Activated CD8-positive, alpha-beta memory T cell treated with anti-CD3 and anti-CD28 coated beads, Interleukin-2, amount 10 ng/mL, durations not matched to agents 7 days and 5 days (primary cell): ENCODE data around the gene GOLGA5. TPM values are rescaled to one million over a fixed set of nuclear protein-coding genes. Genes with fewer than 3 reads are reported as not detected.

Experiments
- ATAC-seq: fragments of 150-1000 bp; cut with Tn5 transposase; one replicate; pipeline ENCODE4 v1.10.0; 2021; ENCODE audit warnings: moderate library complexity
- CTCF ChIA-PET: fragments of 350-600 bp; sonication (Branson Sonifier 250); formaldehyde crosslinking; loops from one replicate; lab custom pipeline; 2021; ENCODE audit warnings: antibody characterized with exemption; lab: Charles Lee
- DNase-seq: peaks from one replicate; pipeline ENCODE4 v3.0.0-alpha.2; 2020
- H3K27ac Mint-ChIP-seq: one replicate; pipeline ENCODE4 v1.8.0; 2021; ENCODE audit warnings: mild to moderate bottlenecking, mixed read lengths
- H3K27me3 Mint-ChIP-seq: one replicate; pipeline ENCODE4 v1.8.0; 2021; ENCODE audit warnings: mixed read lengths
- H3K36me3 Mint-ChIP-seq: one replicate; pipeline ENCODE4 v1.8.0; 2021; ENCODE audit warnings: mild to moderate bottlenecking, mixed read lengths
- H3K4me1 Mint-ChIP-seq: one replicate; pipeline ENCODE4 v1.8.0; 2021; ENCODE audit warnings: mixed read lengths
- H3K4me3 Mint-ChIP-seq: one replicate; pipeline ENCODE4 v1.8.0; 2021; ENCODE audit warnings: mild to moderate bottlenecking, moderate library complexity, mixed read lengths
- H3K9me3 Mint-ChIP-seq: one replicate; pipeline ENCODE4 v1.8.0; 2022; ENCODE audit warnings: low read depth, mixed read lengths
- total RNA-seq, 2 experiments: library from RNA; stranded (reverse); gene quantifications; one replicate each; pipeline ENCODE4 v1.2.3, GENCODE V29; 2021

Gene GOLGA5
- total RNA-seq, 2 experiments from 2014 or later: 18.5 to 19.7 TPM

GRCh38 chr14:92786427-92786756 is 7.7 kb upstream of the GOLGA5 start:
- Mint-ChIP-seq H3K27me3 (peaks cover 12% of the 10 kb centered on the region), H3K9me3 (peaks cover 10% of the 10 kb centered on the region), H3K4me3 (no peak overlapping the region), H3K36me3 (peaks cover 10% of the 10 kb centered on the region), H3K27ac (no peak overlapping the region), H3K4me1 (peaks cover 10% of the 10 kb centered on the region)
- ATAC-seq (no peak), DNase-seq (no peak)
- CTCF ChIA-PET: interaction anchor here (4.4 kb wide), 1 partner anchor 73 kb away, joined by 43 read pairs; no protein-coding TSS in a partner anchor

- Mint-ChIP-seq H3K27ac (no peak overlapping the region), H3K9me3 (peaks cover 10% of the 10 kb centered on the region), H3K4me3 (no peak overlapping the region), H3K36me3 (peaks cover 13% of the 10 kb centered on the region), H3K4me1 (peaks cover 10% of the 10 kb centered on the region), H3K27me3 (peaks cover 12% of the 10 kb centered on the region)
- CTCF ChIA-PET: interaction anchor here (0.9 to 2.4 kb wide), 3 partner anchors 11 to 74 kb away, joined by 4 to 6 read pairs (median 5); no protein-coding TSS in a partner anchor
- ATAC-seq (no peak), DNase-seq (no peak)
Observed at GRCh38 chr14:92787554-92787953, 6.6 kb upstream of the GOLGA5 start.

DNA sequence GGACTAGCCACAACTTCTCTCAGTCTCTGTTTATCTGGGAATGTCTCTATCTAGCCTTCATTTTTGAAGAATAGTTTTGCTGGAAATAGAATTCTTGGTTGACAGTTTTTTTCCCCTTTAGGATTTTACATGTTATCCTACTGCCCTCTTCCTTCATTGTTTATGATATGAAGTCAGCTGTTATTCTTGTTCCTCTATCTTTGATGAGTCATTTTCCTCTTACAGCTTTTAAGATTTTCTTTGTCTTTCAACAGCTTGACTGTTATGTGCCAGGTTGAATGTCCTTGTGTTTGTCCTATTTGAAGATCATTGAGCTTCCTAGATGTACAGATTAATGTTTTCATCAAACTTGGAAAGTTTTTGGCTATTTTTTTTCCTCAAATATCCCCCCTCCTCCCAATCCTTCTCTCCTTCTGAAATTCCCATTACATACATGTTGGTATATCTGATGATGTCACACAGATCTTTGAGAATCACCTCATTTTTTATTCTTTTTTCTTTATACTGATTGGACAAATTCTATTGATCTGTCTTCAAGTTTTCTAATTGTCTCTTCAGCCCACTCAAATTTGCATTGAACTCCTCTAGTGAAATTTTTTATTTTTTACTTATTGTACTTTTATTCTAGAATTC is 4.5 kb upstream of the GOLGA5 start:
- Mint-ChIP-seq H3K4me3 (no peak overlapping the region), H3K27me3 (peaks cover 8% of the 10 kb centered on the region)
- CTCF ChIA-PET: interaction anchor here (2.4 kb wide), 1 partner anchor 74 kb away, joined by 6 read pairs; no protein-coding TSS in a partner anchor

GRCh38 chr14:92792885-92793284 is 1.2 kb upstream of the GOLGA5 start:
- ATAC-seq (no peak), DNase-seq (no peak)
- H3K27ac Mint-ChIP-seq: no peak overlapping the region
- H3K4me1 Mint-ChIP-seq: peaks cover 30% of the 10 kb centered on the region
- no peak overlapping the region for H3K4me3 Mint-ChIP-seq
- CTCF ChIA-PET: no interaction called here
- H3K27me3 Mint-ChIP-seq: peaks cover 8% of the 10 kb centered on the region
- peaks cover 26% of the 10 kb centered on the region for H3K36me3 Mint-ChIP-seq
- peaks cover 10% of the 10 kb centered on the region for H3K9me3 Mint-ChIP-seq

More for the DNA sequence above, 4.5 kb upstream of the GOLGA5 start:
- H3K9me3 Mint-ChIP-seq: peaks cover 10% of the 10 kb centered on the region
- H3K36me3 Mint-ChIP-seq: peaks cover 16% of the 10 kb centered on the region
- H3K4me1 Mint-ChIP-seq: peaks cover 16% of the 10 kb centered on the region
- DNase-seq (no peak), ATAC-seq (no peak)
- H3K27ac Mint-ChIP-seq: no peak overlapping the region

- H3K27me3 Mint-ChIP-seq: peaks cover 4% of the 10 kb centered on the region
- H3K36me3 Mint-ChIP-seq: peaks cover 25% of the 10 kb centered on the region
- DNase-seq: peak; percentile 41
- peak overlapping the region; percentile 93 for H3K27ac Mint-ChIP-seq
- H3K4me1 Mint-ChIP-seq: peaks cover 34% of the 10 kb centered on the region
- peak overlapping the region; percentile 97 for H3K4me3 Mint-ChIP-seq
- no peak for ATAC-seq
- CTCF ChIA-PET: interaction anchor here (1.1 kb wide), 1 partner anchor 16 kb away, joined by 3 read pairs; no protein-coding TSS in a partner anchor
- H3K9me3 Mint-ChIP-seq: peaks cover 6% of the 10 kb centered on the region
Observed at GRCh38 chr14:92794547-92794941, 439 bp downstream of the GOLGA5 start.

- peaks cover 3% of the 10 kb centered on the region for H3K27me3 Mint-ChIP-seq
- CTCF ChIA-PET: interaction anchor here (1.0 to 1.4 kb wide), 2 partner anchors 11 to 688 kb away, joined by 3 to 4 read pairs; partner anchors contain the start of gene ATXN3
- H3K9me3 Mint-ChIP-seq: peaks cover 3% of the 10 kb centered on the region
- peaks cover 37% of the 10 kb centered on the region for H3K4me1 Mint-ChIP-seq
- H3K36me3 Mint-ChIP-seq: peaks cover 26% of the 10 kb centered on the region
- peak overlapping the region; percentile 93 for H3K27ac Mint-ChIP-seq
- ATAC-seq: no peak
- DNase-seq: no peak
- peak overlapping the region; percentile 97 for H3K4me3 Mint-ChIP-seq
Observed at GRCh38 chr14:92794961-92795360, 856 bp downstream of the GOLGA5 start.

- Mint-ChIP-seq H3K27me3 (no peaks in the 10 kb centered on the region), H3K4me3 (no peak overlapping the region), H3K27ac (no peak overlapping the region), H3K4me1 (peaks cover 57% of the 10 kb centered on the region), H3K9me3 (no peaks in the 10 kb centered on the region), H3K36me3 (peaks cover 38% of the 10 kb centered on the region)
- ATAC-seq (no peak), DNase-seq (no peak)
- CTCF ChIA-PET: interaction anchor here (0.7 kb wide), 1 partner anchor 338 kb away, joined by 3 read pairs; no protein-coding TSS in a partner anchor
Observed at GRCh38 chr14:92797935-92798653, 4.0 kb downstream of the GOLGA5 start.

DNA sequence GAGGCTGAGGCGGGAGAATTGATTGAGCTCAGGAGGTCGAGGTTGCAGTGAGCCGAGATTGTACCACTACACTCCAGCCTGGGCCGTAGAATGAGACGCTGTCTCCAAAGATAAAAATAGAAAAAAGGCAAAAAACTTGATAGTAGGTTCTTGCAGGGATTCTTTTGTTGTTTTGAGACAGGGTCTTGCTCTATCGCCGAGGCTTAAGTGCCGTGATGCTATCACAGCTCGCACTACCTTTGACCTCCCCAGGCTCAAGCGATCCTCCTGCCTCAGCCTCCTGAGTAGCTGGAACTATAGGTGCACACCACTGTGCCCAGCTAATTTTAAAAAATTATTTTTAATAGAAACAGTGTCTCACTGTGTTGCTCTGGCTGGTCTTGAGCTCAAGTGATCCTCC is 4.7 kb downstream of the GOLGA5 start:
- ATAC-seq (no peak), DNase-seq (no peak)
- CTCF ChIA-PET: interaction anchor here (0.7 to 2.4 kb wide), 2 partner anchors 11 to 339 kb away, joined by 3 to 7 read pairs; no protein-coding TSS in a partner anchor
- H3K4me3 Mint-ChIP-seq: no peak overlapping the region
- H3K36me3 Mint-ChIP-seq: peaks cover 39% of the 10 kb centered on the region
- peaks cover 52% of the 10 kb centered on the region for H3K4me1 Mint-ChIP-seq
- no peaks in the 10 kb centered on the region for H3K27me3 Mint-ChIP-seq
- H3K9me3 Mint-ChIP-seq: no peaks in the 10 kb centered on the region
- no peak overlapping the region for H3K27ac Mint-ChIP-seq

- DNase-seq (no peak), ATAC-seq (no peak)
- no peak overlapping the region for H3K4me3 Mint-ChIP-seq
- no peak overlapping the region for H3K27ac Mint-ChIP-seq
- no peaks in the 10 kb centered on the region for H3K27me3 Mint-ChIP-seq
- no peaks in the 10 kb centered on the region for H3K9me3 Mint-ChIP-seq
- peaks cover 43% of the 10 kb centered on the region for H3K36me3 Mint-ChIP-seq
- H3K4me1 Mint-ChIP-seq: peaks cover 53% of the 10 kb centered on the region
- CTCF ChIA-PET: interaction anchor here (2.4 kb wide), 1 partner anchor 10 kb away, joined by 7 read pairs; no protein-coding TSS in a partner anchor
Observed at GRCh38 chr14:92800012-92800411, 5.9 kb downstream of the GOLGA5 start.

DNA sequence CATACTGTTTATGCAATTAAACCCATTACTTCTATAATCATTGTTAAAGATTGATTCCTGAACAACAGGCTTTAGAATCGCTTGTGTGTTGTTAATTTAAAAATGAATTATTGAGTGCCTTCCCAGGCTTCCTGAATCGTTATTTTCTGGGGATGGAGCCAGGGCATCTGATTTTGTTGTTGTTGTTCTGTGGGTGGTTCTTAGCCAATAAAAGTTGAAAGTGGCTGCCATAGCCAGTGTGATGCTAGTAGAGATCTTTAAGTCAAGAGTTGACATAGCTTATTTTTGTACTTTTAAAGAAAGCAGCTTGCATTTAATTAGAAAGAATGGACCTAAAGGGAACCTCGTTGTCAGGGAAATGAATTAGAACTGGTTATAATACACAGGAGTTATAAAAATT is 6.4 kb downstream of the GOLGA5 start:
- CTCF ChIA-PET: interaction anchor here (2.4 kb wide), 1 partner anchor 10 kb away, joined by 7 read pairs; no protein-coding TSS in a partner anchor
- H3K27me3 Mint-ChIP-seq: no peaks in the 10 kb centered on the region
- no peak for ATAC-seq
- no peak overlapping the region for H3K4me3 Mint-ChIP-seq
- no peak for DNase-seq
- no peaks in the 10 kb centered on the region for H3K9me3 Mint-ChIP-seq
- peaks cover 48% of the 10 kb centered on the region for H3K4me1 Mint-ChIP-seq
- no peak overlapping the region for H3K27ac Mint-ChIP-seq
- H3K36me3 Mint-ChIP-seq: peaks cover 43% of the 10 kb centered on the region

DNA sequence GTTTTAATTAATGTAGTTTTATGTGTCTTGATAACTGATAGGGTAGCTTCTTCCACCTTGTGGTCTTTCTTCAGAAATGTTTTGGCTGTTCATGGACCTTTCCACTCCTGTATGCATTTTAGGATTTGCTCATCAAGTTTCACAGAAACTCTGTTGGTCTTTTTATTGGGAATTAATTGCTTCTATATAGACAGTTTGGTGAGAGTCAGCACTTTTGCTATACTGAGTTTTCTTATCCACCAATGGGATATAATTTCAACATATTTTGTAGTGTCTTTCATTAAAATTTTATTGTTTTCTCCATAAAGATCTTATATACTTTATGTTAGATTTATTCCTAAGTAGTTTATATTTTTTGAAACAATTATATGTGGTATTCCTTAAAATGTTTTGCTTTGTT is 7.8 kb downstream of the GOLGA5 start:
- H3K4me3 Mint-ChIP-seq: no peak overlapping the region

DNA sequence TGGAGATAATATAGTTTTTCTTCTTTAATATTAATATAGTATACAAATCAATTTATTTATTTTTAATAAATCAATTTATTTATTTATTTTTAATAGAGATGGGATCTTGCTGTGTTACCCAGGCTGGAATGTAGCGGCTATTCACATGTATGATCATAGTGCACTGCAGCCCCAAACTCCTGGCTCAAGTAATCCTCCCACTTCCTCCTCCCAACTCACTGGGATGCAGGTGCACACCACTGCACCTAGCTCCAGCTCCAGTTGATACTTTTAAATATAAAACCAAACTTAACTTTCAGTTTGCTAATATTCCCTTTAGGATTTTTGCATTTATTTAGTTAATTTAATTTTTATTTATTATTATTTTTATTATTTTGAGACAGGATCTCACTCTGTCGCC is 8.6 kb downstream of the GOLGA5 start:
- peaks cover 48% of the 10 kb centered on the region for H3K36me3 Mint-ChIP-seq
- DNase-seq (no peak), ATAC-seq (no peak)
- H3K9me3 Mint-ChIP-seq: no peaks in the 10 kb centered on the region
- no peaks in the 10 kb centered on the region for H3K27me3 Mint-ChIP-seq
- H3K27ac Mint-ChIP-seq: no peak overlapping the region
- peaks cover 37% of the 10 kb centered on the region for H3K4me1 Mint-ChIP-seq
- CTCF ChIA-PET: no interaction called here
- H3K4me3 Mint-ChIP-seq: no peak overlapping the region

More for the DNA sequence above, 7.8 kb downstream of the GOLGA5 start:
- CTCF ChIA-PET: interaction anchor here (0.6 kb wide), 2 partner anchors 460 to 1629 kb away, joined by 3 read pairs; no protein-coding TSS in a partner anchor
- DNase-seq: no peak
- Mint-ChIP-seq H3K27me3 (no peaks in the 10 kb centered on the region), H3K9me3 (no peaks in the 10 kb centered on the region), H3K36me3 (peaks cover 50% of the 10 kb centered on the region), H3K27ac (no peak overlapping the region), H3K4me1 (peaks cover 42% of the 10 kb centered on the region)
- ATAC-seq: no peak

GRCh38 chr14:92813201-92813600 is 19.1 kb downstream of the GOLGA5 start:
- DNase-seq: no peak
- no peaks in the 10 kb centered on the region for H3K27me3 Mint-ChIP-seq
- CTCF ChIA-PET: no interaction called here
- no peaks in the 10 kb centered on the region for H3K4me1 Mint-ChIP-seq
- ATAC-seq: no peak
- H3K9me3 Mint-ChIP-seq: no peaks in the 10 kb centered on the region
- no peak overlapping the region for H3K4me3 Mint-ChIP-seq
- no peak overlapping the region for H3K27ac Mint-ChIP-seq
- peaks cover 14% of the 10 kb centered on the region for H3K36me3 Mint-ChIP-seq
